Limb (tissue), 2 donors: ENCODE data around the gene NAV3.
"Not testable (repeated sequence)": the region's sequence is repeated elsewhere in the genome, so short reads cannot be mapped to it uniquely, and the experiment has no call there.

Experiments used
- DNase-seq, 2 donors: peaks; one replicate each; pipeline ENCODE4 v3.0.0-alpha.2; 2016; ENCODE audit errors: extremely low spot score in 2 of 2

NAV3 gene

GRCh38 chr12:78102801-78103200 is 272.1 kb downstream of the NAV3 start:
- DNase-seq = not testable (repeated sequence)

DNA sequence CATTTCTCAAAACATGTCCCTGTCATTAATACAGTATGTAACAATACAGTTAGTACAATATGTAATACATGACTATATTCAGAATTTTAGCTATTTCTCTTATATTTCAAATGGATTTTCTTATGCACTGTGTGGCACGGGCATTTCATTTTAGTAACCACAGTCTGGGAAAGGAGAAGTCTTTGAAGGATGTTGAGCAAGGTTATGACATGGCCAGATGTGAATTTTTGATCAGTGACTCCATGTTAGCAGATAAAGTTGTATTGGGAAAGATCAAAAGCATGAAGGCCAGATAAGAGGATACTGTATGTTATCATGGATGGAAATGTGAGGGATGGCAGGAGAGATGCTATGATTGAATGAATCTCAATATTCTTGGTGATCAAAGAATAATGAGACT is 285.2 kb downstream of the NAV3 start:
- DNase-seq = no peak

- no peak for DNase-seq
Observed at GRCh38 chr12:78118036-78118435, 287.3 kb downstream of the NAV3 start.

GRCh38 chr12:78118486-78118885 is 287.8 kb downstream of the NAV3 start:
- no peak for DNase-seq

GRCh38 chr12:78119351-78119918 is 288.7 kb downstream of the NAV3 start:
- no peak for DNase-seq

- no peak for DNase-seq
Observed at GRCh38 chr12:78120306-78120705, 289.6 kb downstream of the NAV3 start.

- no peak for DNase-seq
Observed at GRCh38 chr12:78120866-78121560, 290.3 kb downstream of the NAV3 start.

- DNase-seq = peak in 1 of 2 donors; percentile 52
Observed at GRCh38 chr12:78121969-78122610, 291.4 kb downstream of the NAV3 start.

GRCh38 chr12:78128211-78128610 is 297.5 kb downstream of the NAV3 start:
- no peak for DNase-seq

- DNase-seq = no peak
Observed at GRCh38 chr12:78143717-78144116, 313.0 kb downstream of the NAV3 start.

DNA sequence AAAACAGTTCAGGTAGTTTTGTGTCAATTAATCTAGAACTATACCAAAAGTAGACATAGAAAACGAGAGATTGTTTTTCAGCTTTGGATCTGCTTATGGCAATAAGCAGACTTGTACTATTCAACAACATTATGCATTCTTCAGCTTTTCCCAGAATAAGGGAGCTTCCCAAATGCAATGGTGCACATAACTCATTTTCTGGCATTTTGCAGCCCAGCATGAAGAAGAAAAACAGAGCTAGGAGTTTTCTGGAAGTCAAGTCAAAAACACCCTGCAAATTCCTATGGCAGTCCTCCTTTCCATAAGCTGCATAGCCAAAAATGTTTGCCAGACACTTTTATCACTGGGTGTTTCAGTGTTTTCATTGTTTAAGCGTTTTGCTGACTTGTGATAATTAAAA is 314.7 kb downstream of the NAV3 start:
- no peak for DNase-seq

DNA sequence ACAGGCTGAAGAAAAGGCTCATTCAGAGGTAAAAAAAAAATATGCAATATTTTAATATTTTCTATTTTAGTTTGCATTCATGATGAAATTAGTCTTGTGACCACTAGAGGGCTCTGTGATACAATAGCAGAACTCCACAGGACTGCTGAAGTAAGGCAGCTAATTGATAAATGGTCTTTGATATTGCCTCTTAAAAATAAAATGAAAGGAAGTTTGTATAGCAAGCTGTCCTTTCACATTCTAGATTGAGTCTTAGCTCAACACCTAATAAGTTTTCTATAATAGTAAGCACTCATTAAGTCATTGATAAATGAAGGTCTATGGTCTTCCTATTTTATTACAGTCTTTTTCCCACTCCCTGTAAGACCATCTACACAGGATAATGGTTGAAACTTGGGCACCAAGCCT is 315.7 kb downstream of the NAV3 start:
- DNase-seq = peak in 1 of 2 donors; percentile 63

DNA sequence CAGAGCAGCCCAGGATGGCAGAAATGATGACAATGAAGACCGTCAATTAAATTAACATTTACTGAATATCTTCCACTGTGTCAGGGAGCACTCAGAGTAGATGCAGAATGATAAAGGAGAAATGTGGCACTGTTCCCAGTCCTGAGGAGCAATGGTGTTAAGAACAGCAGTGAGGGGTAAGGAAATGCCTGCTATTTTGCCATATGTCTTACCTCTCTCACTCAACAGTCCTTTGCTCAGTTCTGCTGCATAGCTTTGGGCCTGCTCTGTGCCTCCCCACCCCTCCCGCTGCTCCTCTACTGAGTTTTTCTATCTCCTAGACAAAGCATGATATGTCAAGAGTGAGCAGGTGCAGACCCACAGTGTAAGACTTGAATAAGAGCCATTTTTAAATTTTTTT is 318.8 kb downstream of the NAV3 start:
- no peak for DNase-seq

GRCh38 chr12:78155546-78155945 is 324.9 kb downstream of the NAV3 start:
- DNase-seq = no peak

DNA sequence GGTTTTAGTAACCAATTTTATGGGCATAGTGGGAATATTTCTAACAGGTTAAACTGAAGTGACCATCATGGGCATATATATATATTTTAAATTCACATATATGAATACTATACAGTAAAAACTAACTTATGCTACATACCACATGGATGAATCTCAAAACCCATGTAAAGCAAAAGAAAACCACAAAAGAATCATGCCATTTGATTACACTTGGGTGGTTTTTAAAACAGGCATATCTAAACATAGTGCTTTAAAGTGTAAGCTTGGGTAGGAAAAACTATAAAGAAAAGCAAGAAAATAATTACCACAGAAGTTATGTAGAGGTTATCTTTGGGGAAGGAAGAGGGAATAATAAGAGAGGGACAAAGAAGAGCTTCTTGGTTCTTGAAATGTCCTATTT is 326.1 kb downstream of the NAV3 start:
- DNase-seq = no peak

DNA sequence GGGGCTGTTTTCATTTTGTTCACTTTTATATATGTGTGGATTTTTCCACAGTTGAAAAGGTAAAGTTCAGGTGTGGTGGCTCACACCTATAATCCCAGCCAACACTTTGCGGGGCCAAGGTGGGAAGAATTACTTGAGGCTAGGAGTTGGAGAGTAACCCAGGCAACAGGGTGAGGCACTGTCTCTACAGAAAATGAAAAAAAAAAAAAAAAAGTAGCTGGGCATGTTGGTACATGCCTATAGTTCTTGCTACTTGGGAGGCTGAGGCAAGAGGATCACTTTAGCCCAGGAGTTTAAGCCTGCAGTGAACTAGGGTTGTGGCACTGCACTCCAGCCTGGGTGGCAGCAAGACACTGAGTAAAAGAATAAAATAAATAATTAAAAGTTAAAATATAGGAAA is 326.5 kb downstream of the NAV3 start:
- no peak for DNase-seq

GRCh38 chr12:78164154-78164553 is 333.5 kb downstream of the NAV3 start:
- DNase-seq = no peak

DNA sequence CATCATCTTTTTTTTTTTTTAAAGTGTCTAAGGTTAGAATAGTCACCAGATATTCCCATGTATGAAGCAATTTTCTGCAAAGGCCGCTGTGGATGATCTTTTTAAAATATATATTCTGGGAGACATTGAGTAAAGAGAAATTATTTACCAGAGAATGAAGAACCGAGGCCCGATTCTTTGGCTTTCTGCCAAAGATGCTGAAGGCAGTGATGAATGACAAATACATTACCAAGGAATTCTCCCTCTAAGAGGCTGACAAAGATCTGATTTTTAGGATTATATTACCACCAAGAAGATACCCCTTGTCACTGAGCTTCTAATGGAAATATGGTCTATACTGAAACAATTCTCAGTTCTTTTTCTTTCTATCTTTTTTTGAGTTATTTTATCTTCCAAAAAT is 336.8 kb downstream of the NAV3 start:
- DNase-seq = no peak

GRCh38 chr12:78171061-78171460 is 340.4 kb downstream of the NAV3 start:
- DNase-seq = no peak

- DNase-seq = no peak
Observed at GRCh38 chr12:78176643-78177042, 345.9 kb downstream of the NAV3 start.

DNA sequence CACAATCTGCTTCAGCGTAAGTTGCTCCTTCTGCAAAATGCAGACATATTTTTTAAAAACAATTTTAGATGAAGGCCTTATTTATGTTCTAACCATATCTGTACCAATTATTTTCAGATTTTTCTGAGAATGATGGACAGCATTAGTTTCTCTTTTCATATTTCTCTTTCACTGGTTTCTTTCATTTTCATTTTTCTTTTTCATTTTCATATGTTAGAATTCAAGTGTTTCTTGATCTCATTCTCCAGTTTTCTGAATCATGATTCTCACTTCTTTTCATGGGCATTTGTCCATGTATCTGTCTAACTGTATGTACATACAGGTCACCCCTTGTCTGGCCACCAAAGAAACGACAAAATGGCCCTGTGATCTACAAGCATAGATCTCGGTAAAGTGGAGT is 346.6 kb downstream of the NAV3 start:
- no peak for DNase-seq

DNA sequence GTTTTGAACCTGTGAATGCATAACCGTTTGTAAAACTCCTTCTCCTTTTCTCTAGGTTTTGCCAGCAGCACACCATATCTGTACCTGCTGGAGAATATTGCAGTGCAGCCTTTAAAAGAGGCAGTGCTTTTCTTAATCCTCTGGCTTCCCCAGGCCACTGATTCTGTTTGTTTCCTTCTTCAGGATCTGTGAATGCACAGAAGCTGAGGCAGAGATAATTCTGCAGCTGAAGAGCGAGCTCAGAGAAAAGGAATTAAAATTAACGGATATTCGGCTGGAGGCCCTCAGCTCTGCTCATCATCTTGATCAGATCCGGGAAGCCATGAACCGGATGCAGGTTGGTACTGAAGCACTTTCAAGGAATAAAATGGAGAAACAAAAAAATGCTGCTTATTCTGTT is 348.7 kb downstream of the NAV3 start:
- DNase-seq = no peak

DNA sequence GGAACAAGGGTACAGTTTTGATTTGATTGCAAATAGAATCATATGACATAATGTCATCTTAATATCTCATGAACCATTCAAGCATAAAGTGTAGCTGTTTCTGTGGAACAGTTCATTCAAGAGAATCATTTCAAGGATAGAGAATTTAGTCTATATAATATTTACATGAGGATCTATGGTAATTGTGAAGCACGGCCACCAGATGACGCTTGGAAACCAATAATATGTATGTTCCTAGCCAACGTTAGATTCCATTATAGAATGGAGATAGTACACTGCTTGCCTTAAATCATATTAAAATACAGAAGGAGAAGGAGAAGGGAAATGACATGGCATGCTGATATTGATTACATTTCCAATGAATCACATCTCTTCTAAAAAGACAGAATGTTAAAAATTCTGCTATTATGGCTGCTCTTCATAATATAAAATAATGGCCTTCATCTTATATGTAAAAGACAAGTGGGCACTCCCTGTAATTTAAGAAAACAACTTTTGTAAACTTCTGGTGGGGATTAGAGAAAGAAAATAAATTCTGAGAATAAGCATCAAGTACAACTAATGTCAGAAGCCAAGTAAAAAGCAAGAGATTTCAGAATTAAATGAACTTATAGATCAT is 351.0 kb downstream of the NAV3 start:
- DNase-seq = peak; percentile 34 to 44
